WTC11 (cell line): Measurements from ENCODE around the gene LRRC4B. TPM values are rescaled to one million over a fixed set of nuclear protein-coding genes. Genes with fewer than 3 reads are reported as not detected.

ENCODE experiments used
- CBFB ChIP-seq: sonication (generic); formaldehyde crosslinking; IDR thresholded peaks from 2 replicates; pipeline ENCODE4 v1.8.1; 2022; ENCODE audit warnings: mild to moderate bottlenecking, low read depth, missing genetic modification reagents
- CDX4 ChIP-seq: fragments of 250-450 bp; sonication (Bioruptor Pico); IDR thresholded peaks from 2 replicates; pipeline ENCODE4 v1.9.0; 2021; ENCODE audit warnings: moderate library complexity, mild to moderate bottlenecking, inconsistent platforms, borderline replicate concordance
- FOXP1 ChIP-seq: sonication (generic); formaldehyde crosslinking; IDR thresholded peaks from 2 replicates; pipeline ENCODE4 v1.8.0; 2022; ENCODE audit warnings: missing genetic modification reagents, mild to moderate bottlenecking, moderate library complexity, borderline replicate concordance
- JAZF1 ChIP-seq: fragments of 250-450 bp; sonication (Bioruptor Pico); IDR thresholded peaks from 2 replicates; pipeline ENCODE4 v1.9.0; 2021; ENCODE audit warnings: moderate library complexity, mild to moderate bottlenecking, inconsistent platforms
- NFATC4 ChIP-seq: fragments of 250-450 bp; sonication (Bioruptor Pico); IDR thresholded peaks from 2 replicates; pipeline ENCODE4 v1.9.0; 2021; ENCODE audit warnings: mild to moderate bottlenecking
- TCF7 ChIP-seq: sonication (generic); formaldehyde crosslinking; IDR thresholded peaks from 2 replicates; pipeline ENCODE4 v1.8.0; 2022; ENCODE audit warnings: mild to moderate bottlenecking, low read depth, missing genetic modification reagents, moderate library complexity
- ZNF532 ChIP-seq: fragments of 250-450 bp; sonication (Bioruptor Pico); IDR thresholded peaks from 2 replicates; pipeline ENCODE4 v1.9.0; 2021; ENCODE audit warnings: mild to moderate bottlenecking, borderline replicate concordance
- total RNA-seq: library from RNA; stranded (reverse); gene quantifications from 3 replicates; pipeline ENCODE4 v1.2.3, GENCODE V29; 2021
- TF ChIP-seq, protein P1 (sequence below): sonication (generic); formaldehyde crosslinking; IDR thresholded peaks from 2 replicates; pipeline ENCODE4 v1.8.0; 2023; ENCODE audit warnings: missing genetic modification reagents, mild to moderate bottlenecking, borderline replicate concordance
- TF ChIP-seq, protein P2 (sequence below): sonication (generic); formaldehyde crosslinking; IDR thresholded peaks from 2 replicates; pipeline ENCODE4 v1.8.0; 2022; ENCODE audit warnings: missing genetic modification reagents
- TF ChIP-seq, protein P3 (sequence below): sonication (generic); formaldehyde crosslinking; IDR thresholded peaks from 2 replicates; pipeline ENCODE4 v1.8.0; 2022; ENCODE audit warnings: mild to moderate bottlenecking, missing genetic modification reagents
- TF ChIP-seq, protein P4 (sequence below): fragments of 250-450 bp; sonication (Bioruptor Pico); IDR thresholded peaks from 2 replicates; pipeline ENCODE4 v1.9.0; 2021; ENCODE audit warnings: mild to moderate bottlenecking

LRRC4B gene
- total RNA-seq, 1 experiment from 2014 or later, result 10.0 TPM

GRCh38 chr19:50569938-50570540 lies 1.8 kb upstream of the LRRC4B start (continued):
- TF ChIP-seq, protein P1, sequence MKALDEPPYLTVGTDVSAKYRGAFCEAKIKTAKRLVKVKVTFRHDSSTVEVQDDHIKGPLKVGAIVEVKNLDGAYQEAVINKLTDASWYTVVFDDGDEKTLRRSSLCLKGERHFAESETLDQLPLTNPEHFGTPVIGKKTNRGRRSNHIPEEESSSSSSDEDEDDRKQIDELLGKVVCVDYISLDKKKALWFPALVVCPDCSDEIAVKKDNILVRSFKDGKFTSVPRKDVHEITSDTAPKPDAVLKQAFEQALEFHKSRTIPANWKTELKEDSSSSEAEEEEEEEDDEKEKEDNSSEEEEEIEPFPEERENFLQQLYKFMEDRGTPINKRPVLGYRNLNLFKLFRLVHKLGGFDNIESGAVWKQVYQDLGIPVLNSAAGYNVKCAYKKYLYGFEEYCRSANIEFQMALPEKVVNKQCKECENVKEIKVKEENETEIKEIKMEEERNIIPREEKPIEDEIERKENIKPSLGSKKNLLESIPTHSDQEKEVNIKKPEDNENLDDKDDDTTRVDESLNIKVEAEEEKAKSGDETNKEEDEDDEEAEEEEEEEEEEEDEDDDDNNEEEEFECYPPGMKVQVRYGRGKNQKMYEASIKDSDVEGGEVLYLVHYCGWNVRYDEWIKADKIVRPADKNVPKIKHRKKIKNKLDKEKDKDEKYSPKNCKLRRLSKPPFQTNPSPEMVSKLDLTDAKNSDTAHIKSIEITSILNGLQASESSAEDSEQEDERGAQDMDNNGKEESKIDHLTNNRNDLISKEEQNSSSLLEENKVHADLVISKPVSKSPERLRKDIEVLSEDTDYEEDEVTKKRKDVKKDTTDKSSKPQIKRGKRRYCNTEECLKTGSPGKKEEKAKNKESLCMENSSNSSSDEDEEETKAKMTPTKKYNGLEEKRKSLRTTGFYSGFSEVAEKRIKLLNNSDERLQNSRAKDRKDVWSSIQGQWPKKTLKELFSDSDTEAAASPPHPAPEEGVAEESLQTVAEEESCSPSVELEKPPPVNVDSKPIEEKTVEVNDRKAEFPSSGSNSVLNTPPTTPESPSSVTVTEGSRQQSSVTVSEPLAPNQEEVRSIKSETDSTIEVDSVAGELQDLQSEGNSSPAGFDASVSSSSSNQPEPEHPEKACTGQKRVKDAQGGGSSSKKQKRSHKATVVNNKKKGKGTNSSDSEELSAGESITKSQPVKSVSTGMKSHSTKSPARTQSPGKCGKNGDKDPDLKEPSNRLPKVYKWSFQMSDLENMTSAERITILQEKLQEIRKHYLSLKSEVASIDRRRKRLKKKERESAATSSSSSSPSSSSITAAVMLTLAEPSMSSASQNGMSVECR (CRISPR knock-in tag), result no peak
- no peak for TF ChIP-seq CDX4 (CRISPR knock-in tag)
- no peak for TF ChIP-seq TCF7
- no peak for TF ChIP-seq ZNF532
- no peak for TF ChIP-seq NFATC4 (CRISPR knock-in tag)
- TF ChIP-seq, protein P2, sequence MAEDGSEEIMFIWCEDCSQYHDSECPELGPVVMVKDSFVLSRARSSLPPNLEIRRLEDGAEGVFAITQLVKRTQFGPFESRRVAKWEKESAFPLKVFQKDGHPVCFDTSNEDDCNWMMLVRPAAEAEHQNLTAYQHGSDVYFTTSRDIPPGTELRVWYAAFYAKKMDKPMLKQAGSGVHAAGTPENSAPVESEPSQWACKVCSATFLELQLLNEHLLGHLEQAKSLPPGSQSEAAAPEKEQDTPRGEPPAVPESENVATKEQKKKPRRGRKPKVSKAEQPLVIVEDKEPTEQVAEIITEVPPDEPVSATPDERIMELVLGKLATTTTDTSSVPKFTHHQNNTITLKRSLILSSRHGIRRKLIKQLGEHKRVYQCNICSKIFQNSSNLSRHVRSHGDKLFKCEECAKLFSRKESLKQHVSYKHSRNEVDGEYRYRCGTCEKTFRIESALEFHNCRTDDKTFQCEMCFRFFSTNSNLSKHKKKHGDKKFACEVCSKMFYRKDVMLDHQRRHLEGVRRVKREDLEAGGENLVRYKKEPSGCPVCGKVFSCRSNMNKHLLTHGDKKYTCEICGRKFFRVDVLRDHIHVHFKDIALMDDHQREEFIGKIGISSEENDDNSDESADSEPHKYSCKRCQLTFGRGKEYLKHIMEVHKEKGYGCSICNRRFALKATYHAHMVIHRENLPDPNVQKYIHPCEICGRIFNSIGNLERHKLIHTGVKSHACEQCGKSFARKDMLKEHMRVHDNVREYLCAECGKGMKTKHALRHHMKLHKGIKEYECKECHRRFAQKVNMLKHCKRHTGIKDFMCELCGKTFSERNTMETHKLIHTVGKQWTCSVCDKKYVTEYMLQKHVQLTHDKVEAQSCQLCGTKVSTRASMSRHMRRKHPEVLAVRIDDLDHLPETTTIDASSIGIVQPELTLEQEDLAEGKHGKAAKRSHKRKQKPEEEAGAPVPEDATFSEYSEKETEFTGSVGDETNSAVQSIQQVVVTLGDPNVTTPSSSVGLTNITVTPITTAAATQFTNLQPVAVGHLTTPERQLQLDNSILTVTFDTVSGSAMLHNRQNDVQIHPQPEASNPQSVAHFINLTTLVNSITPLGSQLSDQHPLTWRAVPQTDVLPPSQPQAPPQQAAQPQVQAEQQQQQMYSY (CRISPR knock-in tag), result no peak
- TF ChIP-seq, protein P3, sequence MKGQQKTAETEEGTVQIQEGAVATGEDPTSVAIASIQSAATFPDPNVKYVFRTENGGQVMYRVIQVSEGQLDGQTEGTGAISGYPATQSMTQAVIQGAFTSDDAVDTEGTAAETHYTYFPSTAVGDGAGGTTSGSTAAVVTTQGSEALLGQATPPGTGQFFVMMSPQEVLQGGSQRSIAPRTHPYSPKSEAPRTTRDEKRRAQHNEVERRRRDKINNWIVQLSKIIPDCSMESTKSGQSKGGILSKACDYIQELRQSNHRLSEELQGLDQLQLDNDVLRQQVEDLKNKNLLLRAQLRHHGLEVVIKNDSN (CRISPR knock-in tag), result no peak
- no peak for TF ChIP-seq CBFB (CRISPR knock-in tag)
- no peak for TF ChIP-seq FOXP1 (CRISPR knock-in tag)
- TF ChIP-seq JAZF1 (CRISPR knock-in tag), result no peak
- TF ChIP-seq, protein P4, sequence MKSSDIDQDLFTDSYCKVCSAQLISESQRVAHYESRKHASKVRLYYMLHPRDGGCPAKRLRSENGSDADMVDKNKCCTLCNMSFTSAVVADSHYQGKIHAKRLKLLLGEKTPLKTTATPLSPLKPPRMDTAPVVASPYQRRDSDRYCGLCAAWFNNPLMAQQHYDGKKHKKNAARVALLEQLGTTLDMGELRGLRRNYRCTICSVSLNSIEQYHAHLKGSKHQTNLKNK (CRISPR knock-in tag), result no peak
